Osteocyte (in vitro differentiated cells): Measurements from ENCODE around the gene SHKBP1. TPM values are rescaled to one million over a fixed set of nuclear protein-coding genes. Genes with fewer than 3 reads are reported as not detected.

Source experiments
- DNase-seq: peaks from one replicate; pipeline ENCODE4 v3.0.0; 2021; ENCODE audit warnings: mixed read lengths; ENCODE audit not compliant: unreplicated experiment; ENCODE audit errors: extremely low spot score
- H3K27ac Mint-ChIP-seq: one replicate; pipeline ENCODE4 v1.8.0; 2021; ENCODE audit warnings: mild to moderate bottlenecking, mixed read lengths; ENCODE audit not compliant: unreplicated experiment
- H3K27me3 Mint-ChIP-seq: one replicate; pipeline ENCODE4 v1.8.0; 2021; ENCODE audit warnings: mixed read lengths; ENCODE audit not compliant: unreplicated experiment
- H3K36me3 Mint-ChIP-seq: one replicate; pipeline ENCODE4 v1.8.0; 2021; ENCODE audit warnings: mixed read lengths; ENCODE audit not compliant: unreplicated experiment
- H3K4me1 Mint-ChIP-seq: one replicate; pipeline ENCODE4 v1.8.0; 2021; ENCODE audit warnings: mixed read lengths; ENCODE audit not compliant: unreplicated experiment
- H3K4me3 Mint-ChIP-seq: one replicate; pipeline ENCODE4 v1.8.0; 2021; ENCODE audit warnings: mild to moderate bottlenecking, moderate library complexity, mixed read lengths; ENCODE audit not compliant: unreplicated experiment
- H3K9me3 Mint-ChIP-seq: one replicate; pipeline ENCODE4 v1.8.0; 2021; ENCODE audit warnings: mixed read lengths; ENCODE audit not compliant: unreplicated experiment
- CTCF ChIP-seq: fragments of 200-600 bp; sonication (generic); IDR thresholded peaks from 2 replicates; pipeline ENCODE4 v1.5.0; 2021; ENCODE audit warnings: antibody characterized with exemption, mild to moderate bottlenecking, moderate library complexity
- total RNA-seq: library from RNA; stranded (reverse); gene quantifications from 2 replicates; pipeline ENCODE4 v1.2.1, GENCODE V29; 2021

SHKBP1 gene
- total RNA-seq, 1 donor from 2014 or later, result 53.8 TPM

- H3K4me3 Mint-ChIP-seq, result peak overlapping the region; percentile 77
- DNase-seq, result no peak
- no peaks in the 10 kb centered on the region for H3K9me3 Mint-ChIP-seq
- TF ChIP-seq CTCF, result no peak
- H3K36me3 Mint-ChIP-seq, result no peaks in the 10 kb centered on the region
- peaks cover 10% of the 10 kb centered on the region for H3K27me3 Mint-ChIP-seq
- H3K27ac Mint-ChIP-seq, result peak overlapping the region; percentile 90
- H3K4me1 Mint-ChIP-seq, result peaks cover 59% of the 10 kb centered on the region
Measured at GRCh38 chr19:40603071-40603388, 26.4 kb downstream of the SHKBP1 start.

GRCh38 chr19:40603389-40604170, 26.9 kb downstream of the SHKBP1 start:
- TF ChIP-seq CTCF, result peak; percentile 6
- H3K9me3 Mint-ChIP-seq, result no peaks in the 10 kb centered on the region
- peaks cover 55% of the 10 kb centered on the region for H3K4me1 Mint-ChIP-seq
- peak overlapping the region; percentile 77 for H3K4me3 Mint-ChIP-seq
- H3K36me3 Mint-ChIP-seq, result no peaks in the 10 kb centered on the region
- peak overlapping the region; percentile 90 for H3K27ac Mint-ChIP-seq
- DNase-seq, result peak; percentile 97
- peaks cover 12% of the 10 kb centered on the region for H3K27me3 Mint-ChIP-seq

- H3K27me3 Mint-ChIP-seq, result peaks cover 12% of the 10 kb centered on the region
Measured at GRCh38 chr19:40604171-40604646, 27.5 kb downstream of the SHKBP1 start.

GRCh38 chr19:40604647-40605215, 28.1 kb downstream of the SHKBP1 start:
- no peak for DNase-seq
- peak overlapping the region; percentile 90 for H3K27ac Mint-ChIP-seq
- no peak for TF ChIP-seq CTCF
- H3K27me3 Mint-ChIP-seq, result peaks cover 9% of the 10 kb centered on the region
- H3K4me3 Mint-ChIP-seq, result peak overlapping the region; percentile 77
- H3K4me1 Mint-ChIP-seq, result peaks cover 52% of the 10 kb centered on the region
- no peaks in the 10 kb centered on the region for H3K36me3 Mint-ChIP-seq
- no peaks in the 10 kb centered on the region for H3K9me3 Mint-ChIP-seq

More at GRCh38 chr19:40604171-40604646, 27.5 kb downstream of the SHKBP1 start:
- peaks cover 55% of the 10 kb centered on the region for H3K4me1 Mint-ChIP-seq
- peak overlapping the region; percentile 77 for H3K4me3 Mint-ChIP-seq
- no peak for TF ChIP-seq CTCF
- no peaks in the 10 kb centered on the region for H3K36me3 Mint-ChIP-seq
- DNase-seq, result no peak
- H3K27ac Mint-ChIP-seq, result peak overlapping the region; percentile 90
- H3K9me3 Mint-ChIP-seq, result no peaks in the 10 kb centered on the region

GRCh38 chr19:40605216-40605971, 28.7 kb downstream of the SHKBP1 start:
- H3K27ac Mint-ChIP-seq, result peak overlapping the region; percentile 61
- no peaks in the 10 kb centered on the region for H3K9me3 Mint-ChIP-seq
- DNase-seq, result no peak
- peaks cover 8% of the 10 kb centered on the region for H3K27me3 Mint-ChIP-seq
- peaks cover 56% of the 10 kb centered on the region for H3K4me1 Mint-ChIP-seq
- peak; percentile 35 for TF ChIP-seq CTCF
- H3K36me3 Mint-ChIP-seq, result no peaks in the 10 kb centered on the region
- H3K4me3 Mint-ChIP-seq, result peak overlapping the region; percentile 77
